ENCODE data around the gene TEX11.
"Not testable (repeated sequence)": the region's sequence is repeated elsewhere in the genome, so short reads cannot be mapped to it uniquely, and the experiment has no call there.

GRCh38 chrX:70647910-70648309 lies 260.6 kb downstream of the TEX11 start:
- TF ChIP-seq CTCF (IDR thresholded peaks at IDR 0.05; ENCODE audit: insufficient read depth, low read length, poor library complexity, severe bottlenecking); EZH2phosphoT487 (conservative IDR thresholded peaks at IDR 0.05; ENCODE audit: low read length): not testable (repeated sequence)
